GM23338 (cell line): Measurements from ENCODE around the gene OSBPL1A. TPM values are rescaled to one million over a fixed set of nuclear protein-coding genes. Genes with fewer than 3 reads are reported as not detected.

Source experiments
- ATAC-seq: fragments of 200-7000 bp; cut with Tn5 transposase; 3 replicates; pipeline ENCODE4 v1.9.1; 2020
- DNase-seq: peaks from one replicate; pipeline ENCODE4 v3.0.0-alpha.2; 2015; ENCODE audit warnings: low spot score
- H2AFZ ChIP-seq: fragments of 200-600 bp; sonication (generic); 2 replicates; pipeline ENCODE4 v1.8.0; 2016; ENCODE audit warnings: antibody characterized with exemption, mild to moderate bottlenecking, moderate library complexity
- H3F3A ChIP-seq: fragments of 200-600 bp; sonication (generic); replicated peaks from 2 replicates; pipeline ENCODE4 v1.8.0; 2017; ENCODE audit warnings: antibody characterized with exemption, mixed run types, low read depth
- H3K27ac ChIP-seq: fragments of 200-600 bp; sonication (generic); 2 replicates; pipeline ENCODE4 v1.6.1; 2016; ENCODE audit warnings: low read depth
- H3K27me3 ChIP-seq: fragments of 200-600 bp; sonication (generic); 2 replicates; pipeline ENCODE4 v1.8.0; 2016; ENCODE audit warnings: mild to moderate bottlenecking, mixed run types, moderate library complexity; ENCODE audit not compliant: insufficient read depth
- H3K36me3 ChIP-seq: fragments of 200-600 bp; sonication (generic); 2 replicates; pipeline ENCODE4 v1.8.0; 2016; ENCODE audit warnings: mild to moderate bottlenecking; ENCODE audit not compliant: insufficient read depth
- H3K4me1 ChIP-seq: fragments of 200-600 bp; sonication (generic); 2 replicates; pipeline ENCODE4 v1.8.0; 2016; ENCODE audit warnings: mild to moderate bottlenecking, moderate library complexity; ENCODE audit not compliant: insufficient read depth
- H3K4me2 ChIP-seq: fragments of 200-600 bp; sonication (generic); 2 replicates; pipeline ENCODE4 v1.7.1; 2017; ENCODE audit warnings: mixed run types
- H3K4me3 ChIP-seq: fragments of 200-600 bp; sonication (generic); 2 replicates; pipeline ENCODE4 v1.6.1; 2016; ENCODE audit warnings: mixed run types
- H3K79me2 ChIP-seq: fragments of 200-600 bp; sonication (generic); replicated peaks from 2 replicates; pipeline ENCODE4 v1.8.0; 2017; ENCODE audit warnings: mild to moderate bottlenecking; ENCODE audit not compliant: insufficient read depth
- H3K9me2 ChIP-seq: fragments of 200-600 bp; sonication (generic); 2 replicates; pipeline ENCODE4 v1.8.0; 2017; ENCODE audit not compliant: insufficient read depth
- H4K20me1 ChIP-seq: fragments of 200-600 bp; sonication (generic); replicated peaks from 2 replicates; pipeline ENCODE4 v1.8.0; 2017; ENCODE audit warnings: mild to moderate bottlenecking; ENCODE audit not compliant: insufficient read depth
- H3K27ac Mint-ChIP-seq: 2 replicates; pipeline ENCODE4 v1.8.0; 2020; ENCODE audit warnings: inconsistent platforms, mild to moderate bottlenecking, moderate library complexity, mixed read lengths
- H3K27me3 Mint-ChIP-seq: 3 replicates; pipeline ENCODE4 v1.8.0; 2022; ENCODE audit warnings: low read depth, mild to moderate bottlenecking, moderate library complexity, mixed read lengths, inconsistent platforms; ENCODE audit not compliant: insufficient read depth, poor library complexity
- H3K36me3 Mint-ChIP-seq: 3 replicates; pipeline ENCODE4 v1.8.0; 2021; ENCODE audit warnings: low read depth, mild to moderate bottlenecking, inconsistent platforms, moderate library complexity, mixed read lengths
- H3K4me1 Mint-ChIP-seq: 3 replicates; pipeline ENCODE4 v1.8.0; 2020; ENCODE audit warnings: mild to moderate bottlenecking, inconsistent platforms, mixed read lengths
- H3K4me3 Mint-ChIP-seq: 3 replicates; pipeline ENCODE4 v1.8.0; 2021; ENCODE audit warnings: moderate library complexity, mild to moderate bottlenecking, inconsistent platforms, mixed read lengths
- H3K9me3 Mint-ChIP-seq: 3 replicates; pipeline ENCODE4 v1.8.0; 2020; ENCODE audit warnings: moderate library complexity, mild to moderate bottlenecking, inconsistent platforms, mixed read lengths
- CREB1 ChIP-seq: fragments of 250-450 bp; sonication (Bioruptor Pico); IDR thresholded peaks from 2 replicates; pipeline ENCODE4 v1.5.0; 2020; ENCODE audit warnings: low read depth, mild to moderate bottlenecking, moderate library complexity
- CTCF ChIP-seq, 2 experiments: fragments of 200-600 bp in 1 of 2; sonication (generic) in 1 of 2; conservative IDR thresholded peaks; 2 replicates each; pipeline versions ENCODE4 v1.5.1 to v1.6.1; 2016 to 2017; ENCODE audit warnings: antibody characterized with exemption in 2 of 2, low read depth in 2 of 2, mild to moderate bottlenecking in 2 of 2, moderate library complexity in 1 of 2
- EZH2 ChIP-seq: fragments of 200-600 bp; sonication (generic); IDR thresholded peaks from one replicate; pipeline ENCODE4 v1.8.0; 2017; ENCODE audit warnings: antibody characterized with exemption, mild to moderate bottlenecking, low read depth; ENCODE audit not compliant: unreplicated experiment
- EZH2phosphoT487 ChIP-seq: fragments of 200-600 bp; sonication (generic); IDR thresholded peaks from one replicate; pipeline ENCODE4 v1.8.1; 2018; ENCODE audit warnings: antibody characterized with exemption; ENCODE audit not compliant: unreplicated experiment
- POLR2AphosphoS5 ChIP-seq: IDR thresholded peaks from 2 replicates; pipeline ENCODE4 v1.6.1; 2016; ENCODE audit warnings: antibody characterized with exemption, low read depth
- REST ChIP-seq: IDR thresholded peaks from one replicate; pipeline ENCODE4 v1.6.1; 2018; ENCODE audit warnings: antibody characterized with exemption; ENCODE audit not compliant: unreplicated experiment
- STAT1 ChIP-seq: IDR thresholded peaks from one replicate; pipeline ENCODE4 v1.6.1; 2016; ENCODE audit warnings: antibody characterized with exemption; ENCODE audit not compliant: unreplicated experiment
- ZNF331 ChIP-seq: fragments of 250-450 bp; sonication (Bioruptor Pico); IDR thresholded peaks from 2 replicates; pipeline ENCODE4 v1.5.0; 2020; ENCODE audit warnings: low read depth, mild to moderate bottlenecking, moderate library complexity
- ZNF462 ChIP-seq: fragments of 250-450 bp; sonication (Bioruptor Pico); IDR thresholded peaks from 2 replicates; pipeline ENCODE4 v1.5.0; 2020; ENCODE audit warnings: mild to moderate bottlenecking, moderate library complexity
- polyA plus RNA-seq: library from polyadenylated mRNA; unstranded; fragments of >200 nt; fragmentation: Nextera tagmentation; extraction: Ambion mirVana; gene quantifications from 2 replicates; pipeline ENCODE4 v1.2.1, GENCODE V29; 2016
- total RNA-seq: library from RNA; depleted of rRNA; stranded (reverse); fragments of >200 nt; shearing (Covaris generic); gene quantifications from 2 replicates; pipeline ENCODE4 v1.2.3, GENCODE V29; 2014

OSBPL1A gene
- total and polyA plus RNA-seq, 2 experiments from 2014 or later, result 55.6 to 71.4 TPM

- Mint-ChIP-seq H3K9me3 (no peaks in the 10 kb centered on the region), H3K4me1 (peaks cover 23% of the 10 kb centered on the region), H3K27ac (no peak overlapping the region), H3K4me3 (no peak overlapping the region), H3K36me3 (peaks cover 55% of the 10 kb centered on the region), H3K27me3 (peaks cover 5% of the 10 kb centered on the region)
- Histone ChIP-seq H3K4me1 (peaks cover 3% of the 10 kb centered on the region), H2AFZ (no peak overlapping the region), H3K9me2 (no peaks in the 10 kb centered on the region), H3K79me2 (peaks cover 5% of the 10 kb centered on the region; the same call in 1 of the 2 replicates), H3K27ac (no peak overlapping the region), H3K4me3 (no peak overlapping the region), H4K20me1 (no peaks in the 10 kb centered on the region), H3K27me3 (no peaks in the 10 kb centered on the region), H3K4me2 (no peak overlapping the region), H3F3A (no peaks in the 10 kb centered on the region), H3K36me3 (peaks cover 19% of the 10 kb centered on the region)
- DNase-seq (no peak), ATAC-seq (no peak)
- TF ChIP-seq POLR2AphosphoS5 (no peak), CREB1 (CRISPR knock-in tag) (no peak), REST (no peak), STAT1 (no peak), EZH2phosphoT487 (no peak), EZH2 (no peak), CTCF (conservative IDR thresholded peaks at IDR 0.05; ENCODE audit: low read depth in 2 of 2) (no peak), ZNF331 (no peak), ZNF462 (CRISPR knock-in tag) (no peak)
Measured at GRCh38 chr18:24366328-24366727, 31.3 kb downstream of the OSBPL1A start.
